Lower lobe of right lung (tissue), 2 donors: Measurements from ENCODE around the gene PLOD2. TPM values are rescaled to one million over a fixed set of nuclear protein-coding genes. Genes with fewer than 3 reads are reported as not detected.
A peak's percentile ranks its signal among the peaks of the same experiment; 100 is the strongest.

Source experiments
- ATAC-seq, 2 donors: fragments of 200-7000 bp; cut with Tn5 transposase; one replicate each; pipeline ENCODE4 v1.9.1; 2020 to 2022; ENCODE audit warnings: mild to moderate bottlenecking in 2 of 2, moderate library complexity in 2 of 2
- DNase-seq: peaks from one replicate; pipeline ENCODE4 v3.0.0-alpha.2; 2020
- H3K27ac ChIP-seq: fragments of 200-600 bp; one replicate; pipeline ENCODE4 v1.8.0; 2022
- H3K27me3 ChIP-seq: fragments of 200-600 bp; one replicate; pipeline ENCODE4 v1.8.0; 2022; ENCODE audit warnings: low read depth
- H3K36me3 ChIP-seq: fragments of 200-600 bp; one replicate; pipeline ENCODE4 v1.8.0; 2022; ENCODE audit warnings: mild to moderate bottlenecking
- H3K4me1 ChIP-seq: fragments of 200-600 bp; one replicate; pipeline ENCODE4 v1.8.0; 2022
- H3K4me3 ChIP-seq: fragments of 200-600 bp; one replicate; pipeline ENCODE4 v1.8.0; 2022; ENCODE audit warnings: mild to moderate bottlenecking
- H3K9me3 ChIP-seq: fragments of 200-600 bp; one replicate; pipeline ENCODE4 v1.8.0; 2022
- intact Hi-C: fragments of 100-400 bp; cut with DNase I; formaldehyde crosslinking; loops from one replicate; pipeline ENCODE4 v1.11.0; 2022
- total RNA-seq: library from RNA; stranded (reverse); fragmentation: NEBNext Ultra II Directional; extraction: Animal tissue kit (Norgen Biotek cat#: 25700); gene quantifications from one replicate; pipeline ENCODE4 v1.2.1, GENCODE V29; 2021
- TF ChIP-seq, protein P1 (sequence below): fragments of 200-600 bp; IDR thresholded peaks from one replicate; pipeline ENCODE4 v1.8.0; 2022; ENCODE audit warnings: antibody characterized with exemption, mild to moderate bottlenecking
- donor health status: DM: no; HTN: yes; CAD: no; lungs with severe emphysema.

PLOD2 gene
- total RNA-seq, 1 donor from 2014 or later, result 17.9 TPM

GRCh38 chr3:146187334-146187950, 26.5 kb upstream of the PLOD2 start:
- H3K9me3 ChIP-seq, result no peaks in the 10 kb centered on the region
- TF ChIP-seq, protein P1, sequence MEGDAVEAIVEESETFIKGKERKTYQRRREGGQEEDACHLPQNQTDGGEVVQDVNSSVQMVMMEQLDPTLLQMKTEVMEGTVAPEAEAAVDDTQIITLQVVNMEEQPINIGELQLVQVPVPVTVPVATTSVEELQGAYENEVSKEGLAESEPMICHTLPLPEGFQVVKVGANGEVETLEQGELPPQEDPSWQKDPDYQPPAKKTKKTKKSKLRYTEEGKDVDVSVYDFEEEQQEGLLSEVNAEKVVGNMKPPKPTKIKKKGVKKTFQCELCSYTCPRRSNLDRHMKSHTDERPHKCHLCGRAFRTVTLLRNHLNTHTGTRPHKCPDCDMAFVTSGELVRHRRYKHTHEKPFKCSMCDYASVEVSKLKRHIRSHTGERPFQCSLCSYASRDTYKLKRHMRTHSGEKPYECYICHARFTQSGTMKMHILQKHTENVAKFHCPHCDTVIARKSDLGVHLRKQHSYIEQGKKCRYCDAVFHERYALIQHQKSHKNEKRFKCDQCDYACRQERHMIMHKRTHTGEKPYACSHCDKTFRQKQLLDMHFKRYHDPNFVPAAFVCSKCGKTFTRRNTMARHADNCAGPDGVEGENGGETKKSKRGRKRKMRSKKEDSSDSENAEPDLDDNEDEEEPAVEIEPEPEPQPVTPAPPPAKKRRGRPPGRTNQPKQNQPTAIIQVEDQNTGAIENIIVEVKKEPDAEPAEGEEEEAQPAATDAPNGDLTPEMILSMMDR, result peak; percentile 50
- no peaks in the 10 kb centered on the region for H3K27me3 ChIP-seq
- ATAC-seq (no peak), DNase-seq (no peak)
- H3K4me3 ChIP-seq, result no peak overlapping the region
- H3K4me1 ChIP-seq, result no peaks in the 10 kb centered on the region
- H3K36me3 ChIP-seq, result no peaks in the 10 kb centered on the region
- no peak overlapping the region for H3K27ac ChIP-seq
- intact Hi-C loops, result no loop called here

GRCh38 chr3:146184241-146185015, 23.4 kb upstream of the PLOD2 start:
- peak in 1 of 2 donors; percentile 63 for ATAC-seq
- TF ChIP-seq, protein P1, result no peak
- Histone ChIP-seq H3K36me3 (no peaks in the 10 kb centered on the region), H3K9me3 (no peaks in the 10 kb centered on the region), H3K4me3 (no peak overlapping the region), H3K27ac (no peak overlapping the region), H3K4me1 (no peaks in the 10 kb centered on the region), H3K27me3 (no peaks in the 10 kb centered on the region)
- intact Hi-C loops, result no loop called here
- DNase-seq, result no peak

- no peak for ATAC-seq
- intact Hi-C loops, result no loop called here
Measured at GRCh38 chr3:146181216-146181615, 20.2 kb upstream of the PLOD2 start.

DNA sequence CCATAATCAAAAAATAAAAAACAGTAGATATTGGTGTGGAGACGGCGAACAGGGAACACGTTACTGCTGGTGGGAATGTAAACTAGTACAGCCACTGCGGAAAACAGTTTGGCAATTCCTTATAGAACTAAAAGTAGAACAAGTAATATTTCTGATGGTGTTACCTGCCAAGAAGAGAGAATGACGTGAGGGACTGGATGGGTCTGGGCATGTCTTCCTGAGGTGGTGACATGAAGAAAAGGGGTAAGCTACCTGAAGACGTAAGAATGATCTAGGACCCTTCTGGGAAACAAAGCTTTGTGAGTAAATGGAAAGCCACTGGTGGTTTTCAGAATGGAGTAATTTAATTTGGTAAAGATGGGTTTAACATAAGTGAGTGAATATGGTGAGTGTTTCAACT, 19.4 kb upstream of the PLOD2 start:
- TF ChIP-seq, protein P1, result no peak
- no peak for ATAC-seq
- Histone ChIP-seq H3K9me3 (no peaks in the 10 kb centered on the region), H3K4me1 (no peaks in the 10 kb centered on the region), H3K4me3 (no peak overlapping the region), H3K27me3 (no peaks in the 10 kb centered on the region), H3K36me3 (no peaks in the 10 kb centered on the region), H3K27ac (no peak overlapping the region)
- DNase-seq, result no peak
- intact Hi-C loops, result no loop called here

More at GRCh38 chr3:146181216-146181615, 20.2 kb upstream of the PLOD2 start:
- TF ChIP-seq, protein P1, result no peak
- H3K4me3 ChIP-seq, result no peak overlapping the region
- no peaks in the 10 kb centered on the region for H3K27me3 ChIP-seq
- no peaks in the 10 kb centered on the region for H3K4me1 ChIP-seq
- no peak for DNase-seq
- no peaks in the 10 kb centered on the region for H3K36me3 ChIP-seq
- H3K9me3 ChIP-seq, result no peaks in the 10 kb centered on the region
- no peak overlapping the region for H3K27ac ChIP-seq

- DNase-seq, result no peak
- intact Hi-C loops, result no loop called here
Measured at GRCh38 chr3:146178006-146178689, 17.2 kb upstream of the PLOD2 start.

More at GRCh38 chr3:146178006-146178689, 17.2 kb upstream of the PLOD2 start:
- H3K9me3 ChIP-seq, result no peaks in the 10 kb centered on the region
- TF ChIP-seq, protein P1, result no peak
- H3K27ac ChIP-seq, result no peak overlapping the region
- no peaks in the 10 kb centered on the region for H3K27me3 ChIP-seq
- ATAC-seq, result no peak
- H3K4me3 ChIP-seq, result no peak overlapping the region
- H3K36me3 ChIP-seq, result no peaks in the 10 kb centered on the region
- no peaks in the 10 kb centered on the region for H3K4me1 ChIP-seq
